Left lung (tissue), 10 donors: Measurements from ENCODE around the gene TM7SF3. TPM values are rescaled to one million over a fixed set of nuclear protein-coding genes. Genes with fewer than 3 reads are reported as not detected.

Experiments
- ATAC-seq: fragments of 200-7000 bp; cut with Tn5 transposase; one replicate; pipeline ENCODE4 v1.9.1; 2020; ENCODE audit warnings: moderate library complexity
- DNase-seq, 4 donors: peaks; one replicate each; pipeline ENCODE4 v3.0.0-alpha.2; 2013 to 2020
- H3K27ac ChIP-seq, 2 donors: fragments of 200-600 bp; sonication (generic) in 1 of 2; one replicate each; pipeline versions ENCODE4 v1.5.0 to v1.8.0; 2020 to 2021
- H3K27me3 ChIP-seq, 2 donors: fragments of 200-600 bp; sonication (generic) in 1 of 2; one replicate each; pipeline versions ENCODE4 v1.5.0 to v1.8.0; 2020 to 2021
- H3K36me3 ChIP-seq, 2 donors: fragments of 200-600 bp; sonication (generic) in 1 of 2; one replicate each; pipeline versions ENCODE4 v1.5.0 to v1.8.0; 2020 to 2021
- H3K4me1 ChIP-seq, 2 donors: fragments of 200-600 bp; one replicate each; pipeline ENCODE4 v1.8.0; 2021
- H3K4me3 ChIP-seq, 2 donors: fragments of 200-600 bp; sonication (generic) in 1 of 2; one replicate each; pipeline versions ENCODE4 v1.5.0 to v1.8.0; 2020 to 2021; ENCODE audit warnings: mild to moderate bottlenecking in 1 of 2
- H3K9me3 ChIP-seq, 2 donors: fragments of 200-600 bp; sonication (generic) in 1 of 2; one replicate each; pipeline versions ENCODE4 v1.5.0 to v1.8.0; 2020 to 2021
- CTCF ChIP-seq, 2 donors: fragments of 200-600 bp; sonication (generic) in 1 of 2; IDR thresholded peaks; one replicate each; pipeline versions ENCODE4 v1.5.0 to v1.8.0; 2021; ENCODE audit warnings: antibody characterized with exemption in 2 of 2
- intact Hi-C, 2 donors: fragments of 100-400 bp; cut with DNase I; formaldehyde crosslinking; loops; one replicate each; pipeline versions ENCODE4 v1.11.2 to v1.14.2; 2022
- polyA plus RNA-seq, 6 donors: library from polyadenylated mRNA; unstranded; fragments of 120-200 nt; gene quantifications; one replicate each; pipeline ENCODE4 v1.2.1, GENCODE V29; 2013; ENCODE audit not compliant: insufficient read length in 6 of 6
- total RNA-seq, 2 donors: library from RNA; stranded (reverse); fragmentation: NEBNext Ultra II Directional; extraction: Animal tissue kit (Norgen Biotek cat#: 25700); gene quantifications; one replicate each; pipeline ENCODE4 v1.2.1, GENCODE V29; 2021
- donor health status: DM: no; HTN: yes; CAD: no.
- donor health status: DM: no; HTN: no; CAD: no.

The TM7SF3 gene
- total and polyA plus RNA-seq, 8 donors, result 47.8 to 130 (median 59.0) TPM

DNA sequence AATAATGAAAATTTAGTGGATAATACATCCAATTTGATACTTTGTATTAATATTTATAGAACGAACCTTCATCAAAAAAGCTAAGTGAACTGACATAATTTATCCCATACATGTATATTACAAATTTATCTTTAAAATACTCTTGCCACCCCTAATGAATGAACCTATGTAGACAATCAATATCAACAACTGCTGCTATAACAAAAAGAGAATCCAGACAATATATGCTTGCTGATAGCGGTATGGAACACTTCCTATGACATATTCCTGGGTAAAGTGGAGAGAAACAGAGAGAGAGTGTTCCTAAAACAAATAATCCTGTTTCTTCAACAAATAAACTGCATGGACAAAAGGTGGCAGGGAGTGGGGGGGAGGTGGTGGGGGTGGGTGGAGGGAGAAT, 31.3 kb downstream of the TM7SF3 start:
- no peak for TF ChIP-seq CTCF (IDR thresholded peaks at IDR 0.05)
- intact Hi-C loops, result no loop called here
- no peak for ATAC-seq
- Histone ChIP-seq H3K4me1 (peaks cover 0 to 12% of the 10 kb centered on the region in 2 donors), H3K36me3 (peaks cover 0 to 31% of the 10 kb centered on the region in 2 donors), H3K9me3 (no peaks in the 10 kb centered on the region), H3K4me3 (no peak overlapping the region), H3K27ac (no peak overlapping the region), H3K27me3 (no peaks in the 10 kb centered on the region)
- no peak for DNase-seq

DNA sequence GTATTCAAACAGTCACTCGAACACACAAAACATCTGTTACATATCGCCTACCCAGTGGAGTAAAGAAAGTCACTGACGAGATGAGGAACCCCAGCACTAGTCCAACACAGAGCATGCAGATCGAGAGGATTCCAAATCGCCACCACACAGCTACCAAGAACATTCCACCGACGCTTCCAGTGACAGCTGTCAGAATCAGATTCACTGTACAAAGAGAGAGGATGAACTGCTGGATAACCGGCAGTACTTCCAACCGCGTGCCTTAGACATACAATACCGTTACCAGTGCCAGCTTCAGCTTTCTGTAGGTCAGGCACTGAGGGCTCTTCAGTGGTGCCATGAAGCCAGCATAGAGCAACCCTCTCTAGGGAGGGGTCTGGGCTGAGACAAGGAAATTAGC, 34.5 kb downstream of the TM7SF3 start:
- Histone ChIP-seq H3K9me3 (no peaks in the 10 kb centered on the region), H3K4me3 (no peak overlapping the region), H3K36me3 (peaks cover 0 to 53% of the 10 kb centered on the region in 2 donors), H3K27me3 (no peaks in the 10 kb centered on the region), H3K27ac (no peak overlapping the region), H3K4me1 (no peaks in the 10 kb centered on the region)
- intact Hi-C loops, result no loop called here
- no peak for TF ChIP-seq CTCF (IDR thresholded peaks at IDR 0.05)
- DNase-seq (no peak), ATAC-seq (no peak)

GRCh38 chr12:26978801-26979200, 35.4 kb downstream of the TM7SF3 start:
- no peak for TF ChIP-seq CTCF (IDR thresholded peaks at IDR 0.05)
- peaks cover 0 to 57% of the 10 kb centered on the region in 2 donors for H3K36me3 ChIP-seq

GRCh38 chr12:26976687-26977086, 37.5 kb downstream of the TM7SF3 start:
- Histone ChIP-seq H3K27ac (peak overlapping the region in 1 of 2 donors; percentile 30), H3K9me3 (no peaks in the 10 kb centered on the region), H3K4me3 (no peak overlapping the region), H3K27me3 (no peaks in the 10 kb centered on the region), H3K4me1 (no peaks in the 10 kb centered on the region), H3K36me3 (peaks cover 0 to 53% of the 10 kb centered on the region in 2 donors)
- DNase-seq (no peak), ATAC-seq (peak; percentile 44)
- TF ChIP-seq CTCF (IDR thresholded peaks at IDR 0.05), result no peak
- intact Hi-C loops, result no loop called here

More at GRCh38 chr12:26978801-26979200, 35.4 kb downstream of the TM7SF3 start:
- H3K4me1 ChIP-seq, result no peaks in the 10 kb centered on the region
- no peaks in the 10 kb centered on the region for H3K9me3 ChIP-seq
- no peak overlapping the region for H3K4me3 ChIP-seq
- no peaks in the 10 kb centered on the region for H3K27me3 ChIP-seq
- ATAC-seq (no peak), DNase-seq (no peak)
- intact Hi-C loops, result no loop called here
- no peak overlapping the region for H3K27ac ChIP-seq

DNA sequence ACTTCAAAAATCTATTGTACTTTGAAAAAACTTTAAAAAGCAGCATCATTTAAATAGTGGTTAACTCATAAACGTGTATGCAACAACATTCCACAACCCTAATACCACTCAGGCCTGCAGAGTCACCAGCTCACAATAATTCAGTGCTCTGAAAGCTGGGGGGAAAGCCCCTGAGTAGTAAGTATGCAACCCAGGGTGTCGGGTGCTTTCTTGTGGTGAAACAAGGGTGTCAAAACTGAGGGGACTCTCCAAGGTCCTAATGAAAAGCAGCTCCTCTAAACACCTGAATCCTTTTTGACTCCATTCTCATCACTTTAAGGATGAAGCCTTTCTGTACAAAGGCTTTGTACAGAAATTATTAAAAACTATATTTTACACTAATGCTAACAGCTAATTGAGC, 42.2 kb downstream of the TM7SF3 start:
- no peak for TF ChIP-seq CTCF (IDR thresholded peaks at IDR 0.05)
- no peak overlapping the region for H3K4me3 ChIP-seq
- H3K27ac ChIP-seq, result no peak overlapping the region
- DNase-seq (no peak), ATAC-seq (no peak)
- H3K9me3 ChIP-seq, result no peaks in the 10 kb centered on the region
- intact Hi-C loops, result no loop called here
- peaks cover 0 to 59% of the 10 kb centered on the region in 2 donors for H3K36me3 ChIP-seq
- H3K27me3 ChIP-seq, result no peaks in the 10 kb centered on the region
- no peaks in the 10 kb centered on the region for H3K4me1 ChIP-seq
